Activated naive CD4-positive, alpha-beta T cell treated with anti-CD3 and anti-CD28 coated beads, Interleukin-2, amount 10 ng/mL, durations not matched to agents 7 days and 5 days (primary cell): ENCODE data around the gene RTP2.

ENCODE experiments used
- CTCF ChIA-PET: fragments of 350-600 bp; sonication (Branson Sonifier 250); formaldehyde crosslinking; loops from one replicate; lab custom pipeline; 2021; ENCODE audit warnings: antibody characterized with exemption; lab: Charles Lee
- DNase-seq: peaks from one replicate; pipeline ENCODE4 v3.0.0-alpha.2; 2020
- H3K27ac Mint-ChIP-seq: one replicate; pipeline ENCODE4 v1.8.0; 2021; ENCODE audit warnings: mild to moderate bottlenecking, moderate library complexity, mixed read lengths
- H3K27me3 Mint-ChIP-seq: one replicate; pipeline ENCODE4 v1.8.0; 2021; ENCODE audit warnings: mild to moderate bottlenecking, mixed read lengths
- H3K36me3 Mint-ChIP-seq: one replicate; pipeline ENCODE4 v1.8.0; 2021; ENCODE audit warnings: mixed read lengths
- H3K4me1 Mint-ChIP-seq: one replicate; pipeline ENCODE4 v1.8.0; 2021; ENCODE audit warnings: mixed read lengths
- H3K4me3 Mint-ChIP-seq: one replicate; pipeline ENCODE4 v1.8.0; 2021; ENCODE audit warnings: mild to moderate bottlenecking, moderate library complexity, mixed read lengths
- H3K9me3 Mint-ChIP-seq: one replicate; pipeline ENCODE4 v1.8.0; 2021; ENCODE audit warnings: mixed read lengths

Gene RTP2

GRCh38 chr3:187735383-187735782 is 33.0 kb upstream of the RTP2 start:
- H3K4me1 Mint-ChIP-seq: peaks cover 34% of the 10 kb centered on the region
- CTCF ChIA-PET: interaction anchor here (1.0 kb wide), 1 partner anchor 1218 kb away, joined by 3 read pairs; no protein-coding TSS in a partner anchor
- no peaks in the 10 kb centered on the region for H3K9me3 Mint-ChIP-seq
- no peak overlapping the region for H3K27ac Mint-ChIP-seq
- DNase-seq: no peak
- peaks cover 7% of the 10 kb centered on the region for H3K27me3 Mint-ChIP-seq
- no peak overlapping the region for H3K4me3 Mint-ChIP-seq
- peaks cover 24% of the 10 kb centered on the region for H3K36me3 Mint-ChIP-seq

GRCh38 chr3:187734841-187735240 is 32.5 kb upstream of the RTP2 start:
- no peak overlapping the region for H3K4me3 Mint-ChIP-seq
- no peak overlapping the region for H3K27ac Mint-ChIP-seq
- CTCF ChIA-PET: interaction anchor here (1.0 to 1.1 kb wide), 3 partner anchors 12 to 1219 kb away, joined by 3 to 6 read pairs (median 4); no protein-coding TSS in a partner anchor
- H3K27me3 Mint-ChIP-seq: peaks cover 7% of the 10 kb centered on the region
- H3K9me3 Mint-ChIP-seq: no peaks in the 10 kb centered on the region
- peaks cover 30% of the 10 kb centered on the region for H3K4me1 Mint-ChIP-seq
- peaks cover 29% of the 10 kb centered on the region for H3K36me3 Mint-ChIP-seq
- DNase-seq: no peak

GRCh38 chr3:187733371-187733770 is 31.0 kb upstream of the RTP2 start:
- Mint-ChIP-seq H3K36me3 (peaks cover 41% of the 10 kb centered on the region), H3K27ac (no peak overlapping the region)

GRCh38 chr3:187729598-187729997 is 27.2 kb upstream of the RTP2 start:
- Mint-ChIP-seq H3K9me3 (no peaks in the 10 kb centered on the region), H3K27me3 (no peaks in the 10 kb centered on the region), H3K27ac (no peak overlapping the region), H3K4me1 (no peaks in the 10 kb centered on the region), H3K4me3 (no peak overlapping the region), H3K36me3 (peaks cover 61% of the 10 kb centered on the region)
- no peak for DNase-seq
- CTCF ChIA-PET: interaction anchor here (0.9 to 1.6 kb wide), 3 partner anchors 9 to 16 kb away, joined by 4 read pairs; no protein-coding TSS in a partner anchor

More at GRCh38 chr3:187733371-187733770, 31.0 kb upstream of the RTP2 start:
- DNase-seq: no peak
- peaks cover 7% of the 10 kb centered on the region for H3K27me3 Mint-ChIP-seq
- no peaks in the 10 kb centered on the region for H3K9me3 Mint-ChIP-seq
- peaks cover 21% of the 10 kb centered on the region for H3K4me1 Mint-ChIP-seq
- CTCF ChIA-PET: interaction anchor here (0.8 to 1.1 kb wide), 2 partner anchors 1097 to 1301 kb away, joined by 3 read pairs; no protein-coding TSS in a partner anchor
- H3K4me3 Mint-ChIP-seq: no peak overlapping the region

GRCh38 chr3:187728940-187729583 is 26.7 kb upstream of the RTP2 start:
- no peak overlapping the region for H3K4me3 Mint-ChIP-seq
- no peaks in the 10 kb centered on the region for H3K4me1 Mint-ChIP-seq
- H3K9me3 Mint-ChIP-seq: no peaks in the 10 kb centered on the region
- no peak for DNase-seq
- peaks cover 61% of the 10 kb centered on the region for H3K36me3 Mint-ChIP-seq
- H3K27me3 Mint-ChIP-seq: no peaks in the 10 kb centered on the region
- CTCF ChIA-PET: interaction anchor here (1.6 to 2.1 kb wide), 2 partner anchors 10 to 1226 kb away, joined by 4 to 12 read pairs; no protein-coding TSS in a partner anchor
- no peak overlapping the region for H3K27ac Mint-ChIP-seq

- Mint-ChIP-seq H3K4me1 (no peaks in the 10 kb centered on the region), H3K4me3 (no peak overlapping the region), H3K27me3 (no peaks in the 10 kb centered on the region), H3K27ac (no peak overlapping the region), H3K36me3 (peaks cover 62% of the 10 kb centered on the region), H3K9me3 (no peaks in the 10 kb centered on the region)
- no peak for DNase-seq
- CTCF ChIA-PET: interaction anchor here (1.0 to 2.1 kb wide), 3 partner anchors 11 to 1227 kb away, joined by 3 to 12 read pairs (median 4); no protein-coding TSS in a partner anchor
Measured at GRCh38 chr3:187728248-187728647, 25.9 kb upstream of the RTP2 start.

GRCh38 chr3:187726564-187726963 is 24.2 kb upstream of the RTP2 start:
- H3K36me3 Mint-ChIP-seq: peaks cover 66% of the 10 kb centered on the region
- no peak overlapping the region for H3K27ac Mint-ChIP-seq
- H3K4me1 Mint-ChIP-seq: no peaks in the 10 kb centered on the region
- H3K9me3 Mint-ChIP-seq: no peaks in the 10 kb centered on the region
- no peak overlapping the region for H3K4me3 Mint-ChIP-seq
- no peak for DNase-seq
- CTCF ChIA-PET: interaction anchor here (0.6 to 2.2 kb wide), 3 partner anchors 407 to 1229 kb away, joined by 3 to 5 read pairs (median 3); no protein-coding TSS in a partner anchor
- H3K27me3 Mint-ChIP-seq: no peaks in the 10 kb centered on the region

- CTCF ChIA-PET: interaction anchor here (0.6 to 2.2 kb wide), 2 partner anchors 406 to 487 kb away, joined by 3 to 5 read pairs; no protein-coding TSS in a partner anchor
- H3K4me1 Mint-ChIP-seq: no peaks in the 10 kb centered on the region
- no peak overlapping the region for H3K4me3 Mint-ChIP-seq
- no peak overlapping the region for H3K27ac Mint-ChIP-seq
- H3K27me3 Mint-ChIP-seq: no peaks in the 10 kb centered on the region
- H3K9me3 Mint-ChIP-seq: no peaks in the 10 kb centered on the region
- DNase-seq: no peak
- H3K36me3 Mint-ChIP-seq: peaks cover 58% of the 10 kb centered on the region
Measured at GRCh38 chr3:187725653-187726370, 23.5 kb upstream of the RTP2 start.

GRCh38 chr3:187725224-187725623 is 22.9 kb upstream of the RTP2 start:
- DNase-seq: no peak
- Mint-ChIP-seq H3K36me3 (peaks cover 58% of the 10 kb centered on the region), H3K4me3 (no peak overlapping the region), H3K27me3 (no peaks in the 10 kb centered on the region), H3K4me1 (no peaks in the 10 kb centered on the region), H3K27ac (no peak overlapping the region), H3K9me3 (no peaks in the 10 kb centered on the region)
- CTCF ChIA-PET: interaction anchor here (2.2 kb wide), 1 partner anchor 406 kb away, joined by 5 read pairs; no protein-coding TSS in a partner anchor

- no peak overlapping the region for H3K4me3 Mint-ChIP-seq
- CTCF ChIA-PET: interaction anchor here (0.8 kb wide), 1 partner anchor 12 kb away, joined by 4 read pairs; no protein-coding TSS in a partner anchor
- no peaks in the 10 kb centered on the region for H3K4me1 Mint-ChIP-seq
- H3K36me3 Mint-ChIP-seq: peaks cover 38% of the 10 kb centered on the region
- H3K27me3 Mint-ChIP-seq: no peaks in the 10 kb centered on the region
- DNase-seq: no peak
- H3K9me3 Mint-ChIP-seq: no peaks in the 10 kb centered on the region
- no peak overlapping the region for H3K27ac Mint-ChIP-seq
Measured at GRCh38 chr3:187722206-187722612, 19.9 kb upstream of the RTP2 start.

- no peaks in the 10 kb centered on the region for H3K4me1 Mint-ChIP-seq
- H3K9me3 Mint-ChIP-seq: no peaks in the 10 kb centered on the region
- H3K36me3 Mint-ChIP-seq: peaks cover 28% of the 10 kb centered on the region
- CTCF ChIA-PET: interaction anchor here (1.0 to 1.9 kb wide), 3 partner anchors 10 to 496 kb away, joined by 3 to 4 read pairs (median 3); no protein-coding TSS in a partner anchor
- no peak for DNase-seq
- H3K27ac Mint-ChIP-seq: no peak overlapping the region
- H3K27me3 Mint-ChIP-seq: no peaks in the 10 kb centered on the region
- H3K4me3 Mint-ChIP-seq: no peak overlapping the region
Measured at GRCh38 chr3:187721055-187721454, 18.7 kb upstream of the RTP2 start.

GRCh38 chr3:187720337-187720670 is 17.9 kb upstream of the RTP2 start:
- CTCF ChIA-PET: interaction anchor here (1.0 to 1.9 kb wide), 5 partner anchors 11 to 495 kb away, joined by 3 to 6 read pairs (median 3); no protein-coding TSS in a partner anchor
- Mint-ChIP-seq H3K36me3 (peaks cover 21% of the 10 kb centered on the region), H3K9me3 (no peaks in the 10 kb centered on the region), H3K27ac (no peak overlapping the region), H3K4me3 (no peak overlapping the region), H3K27me3 (no peaks in the 10 kb centered on the region), H3K4me1 (no peaks in the 10 kb centered on the region)
- DNase-seq: no peak

GRCh38 chr3:187719628-187720336 is 17.4 kb upstream of the RTP2 start:
- Mint-ChIP-seq H3K4me3 (no peak overlapping the region), H3K9me3 (no peaks in the 10 kb centered on the region), H3K27me3 (no peaks in the 10 kb centered on the region), H3K36me3 (peaks cover 17% of the 10 kb centered on the region), H3K4me1 (no peaks in the 10 kb centered on the region), H3K27ac (peak overlapping the region; percentile 28)
- no peak for DNase-seq
- CTCF ChIA-PET: interaction anchor here (1.0 to 1.9 kb wide), 6 partner anchors 11 to 400 kb away, joined by 3 to 6 read pairs (median 4); no protein-coding TSS in a partner anchor
